ENCODE results near the gene VIPR1.

Gene VIPR1

DNA sequence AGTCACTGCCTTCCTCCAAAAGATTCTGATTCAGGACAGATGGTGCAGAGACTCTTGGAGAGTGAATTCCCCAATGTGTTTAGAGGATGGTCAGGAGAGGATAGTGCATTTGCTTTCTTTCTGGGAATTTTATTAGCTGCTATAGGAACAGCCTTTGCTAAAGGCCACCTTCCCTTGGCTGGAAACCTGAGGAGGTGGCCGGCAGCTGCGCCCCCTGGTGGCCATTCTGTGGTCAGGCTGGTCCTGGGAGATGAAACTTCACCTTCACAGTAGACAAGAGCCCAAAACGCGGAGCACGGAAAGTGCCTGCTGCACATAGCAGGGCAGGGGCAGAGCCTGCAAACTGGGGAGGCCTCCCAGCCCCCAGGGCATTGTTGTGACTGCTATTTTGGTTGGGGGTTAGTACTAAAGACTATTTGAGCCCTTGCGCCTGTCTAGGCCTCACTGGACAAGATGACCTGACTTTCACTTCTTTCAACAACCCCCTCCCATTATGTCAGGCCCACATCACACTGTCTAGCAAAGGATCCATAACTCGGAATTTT lies 45.0 kb downstream of the VIPR1 start:
- ATAC-seq, result peak; percentile 89
- TF ChIP-seq ZNF8 (CRISPR knock-in tag; IDR thresholded peaks at IDR 0.05), result no peak
- no peak for TF ChIP-seq ISL1 (CRISPR knock-in tag; IDR thresholded peaks at IDR 0.05)
- TF ChIP-seq ZNF70 (CRISPR knock-in tag; IDR thresholded peaks at IDR 0.05), result no peak
- TF ChIP-seq ZFP3 (CRISPR knock-in tag; IDR thresholded peaks at IDR 0.05), result no peak
- TF ChIP-seq, protein P1, sequence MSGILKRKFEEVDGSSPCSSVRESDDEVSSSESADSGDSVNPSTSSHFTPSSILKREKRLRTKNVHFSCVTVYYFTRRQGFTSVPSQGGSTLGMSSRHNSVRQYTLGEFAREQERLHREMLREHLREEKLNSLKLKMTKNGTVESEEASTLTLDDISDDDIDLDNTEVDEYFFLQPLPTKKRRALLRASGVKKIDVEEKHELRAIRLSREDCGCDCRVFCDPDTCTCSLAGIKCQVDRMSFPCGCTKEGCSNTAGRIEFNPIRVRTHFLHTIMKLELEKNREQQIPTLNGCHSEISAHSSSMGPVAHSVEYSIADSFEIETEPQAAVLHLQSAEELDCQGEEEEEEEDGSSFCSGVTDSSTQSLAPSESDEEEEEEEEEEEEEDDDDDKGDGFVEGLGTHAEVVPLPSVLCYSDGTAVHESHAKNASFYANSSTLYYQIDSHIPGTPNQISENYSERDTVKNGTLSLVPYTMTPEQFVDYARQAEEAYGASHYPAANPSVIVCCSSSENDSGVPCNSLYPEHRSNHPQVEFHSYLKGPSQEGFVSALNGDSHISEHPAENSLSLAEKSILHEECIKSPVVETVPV (CRISPR knock-in tag; IDR thresholded peaks at IDR 0.05), result no peak
- TF ChIP-seq SNAI2 (CRISPR knock-in tag; IDR thresholded peaks at IDR 0.05), result no peak
- no peak for TF ChIP-seq ZFP30 (CRISPR knock-in tag; IDR thresholded peaks at IDR 0.05)
- TF ChIP-seq TCF4 (CRISPR knock-in tag; IDR thresholded peaks at IDR 0.05; ENCODE audit: borderline replicate concordance), result no peak
- no peak for TF ChIP-seq ESRRG (CRISPR knock-in tag; IDR thresholded peaks at IDR 0.05)
- no peak for TF ChIP-seq ZC3H10 (CRISPR knock-in tag; IDR thresholded peaks at IDR 0.05)
- no peak for TF ChIP-seq GLIS3 (CRISPR knock-in tag; IDR thresholded peaks at IDR 0.05)
- TF ChIP-seq ZNF565 (CRISPR knock-in tag; conservative IDR thresholded peaks at IDR 0.05; ENCODE audit: low read depth), result no peak
- TF ChIP-seq, protein P2, sequence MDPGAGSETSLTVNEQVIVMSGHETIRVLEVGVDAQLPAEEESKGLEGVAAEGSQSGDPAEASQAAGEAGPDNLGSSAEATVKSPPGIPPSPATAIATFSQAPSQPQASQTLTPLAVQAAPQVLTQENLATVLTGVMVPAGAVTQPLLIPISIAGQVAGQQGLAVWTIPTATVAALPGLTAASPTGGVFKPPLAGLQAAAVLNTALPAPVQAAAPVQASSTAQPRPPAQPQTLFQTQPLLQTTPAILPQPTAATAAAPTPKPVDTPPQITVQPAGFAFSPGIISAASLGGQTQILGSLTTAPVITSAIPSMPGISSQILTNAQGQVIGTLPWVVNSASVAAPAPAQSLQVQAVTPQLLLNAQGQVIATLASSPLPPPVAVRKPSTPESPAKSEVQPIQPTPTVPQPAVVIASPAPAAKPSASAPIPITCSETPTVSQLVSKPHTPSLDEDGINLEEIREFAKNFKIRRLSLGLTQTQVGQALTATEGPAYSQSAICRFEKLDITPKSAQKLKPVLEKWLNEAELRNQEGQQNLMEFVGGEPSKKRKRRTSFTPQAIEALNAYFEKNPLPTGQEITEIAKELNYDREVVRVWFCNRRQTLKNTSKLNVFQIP (CRISPR knock-in tag; IDR thresholded peaks at IDR 0.05; ENCODE audit: borderline replicate concordance, low read depth), result no peak
- TF ChIP-seq, protein P3, sequence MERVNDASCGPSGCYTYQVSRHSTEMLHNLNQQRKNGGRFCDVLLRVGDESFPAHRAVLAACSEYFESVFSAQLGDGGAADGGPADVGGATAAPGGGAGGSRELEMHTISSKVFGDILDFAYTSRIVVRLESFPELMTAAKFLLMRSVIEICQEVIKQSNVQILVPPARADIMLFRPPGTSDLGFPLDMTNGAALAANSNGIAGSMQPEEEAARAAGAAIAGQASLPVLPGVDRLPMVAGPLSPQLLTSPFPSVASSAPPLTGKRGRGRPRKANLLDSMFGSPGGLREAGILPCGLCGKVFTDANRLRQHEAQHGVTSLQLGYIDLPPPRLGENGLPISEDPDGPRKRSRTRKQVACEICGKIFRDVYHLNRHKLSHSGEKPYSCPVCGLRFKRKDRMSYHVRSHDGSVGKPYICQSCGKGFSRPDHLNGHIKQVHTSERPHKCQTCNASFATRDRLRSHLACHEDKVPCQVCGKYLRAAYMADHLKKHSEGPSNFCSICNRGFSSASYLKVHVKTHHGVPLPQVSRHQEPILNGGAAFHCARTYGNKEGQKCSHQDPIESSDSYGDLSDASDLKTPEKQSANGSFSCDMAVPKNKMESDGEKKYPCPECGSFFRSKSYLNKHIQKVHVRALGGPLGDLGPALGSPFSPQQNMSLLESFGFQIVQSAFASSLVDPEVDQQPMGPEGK (CRISPR knock-in tag; IDR thresholded peaks at IDR 0.05; ENCODE audit: borderline replicate concordance), result no peak
- no peak for TF ChIP-seq BACH2 (CRISPR knock-in tag; IDR thresholded peaks at IDR 0.05; ENCODE audit: borderline replicate concordance)
- no peak for TF ChIP-seq ARNTL (CRISPR knock-in tag; IDR thresholded peaks at IDR 0.05; ENCODE audit: borderline replicate concordance, low read depth)
- TF ChIP-seq, protein P4, sequence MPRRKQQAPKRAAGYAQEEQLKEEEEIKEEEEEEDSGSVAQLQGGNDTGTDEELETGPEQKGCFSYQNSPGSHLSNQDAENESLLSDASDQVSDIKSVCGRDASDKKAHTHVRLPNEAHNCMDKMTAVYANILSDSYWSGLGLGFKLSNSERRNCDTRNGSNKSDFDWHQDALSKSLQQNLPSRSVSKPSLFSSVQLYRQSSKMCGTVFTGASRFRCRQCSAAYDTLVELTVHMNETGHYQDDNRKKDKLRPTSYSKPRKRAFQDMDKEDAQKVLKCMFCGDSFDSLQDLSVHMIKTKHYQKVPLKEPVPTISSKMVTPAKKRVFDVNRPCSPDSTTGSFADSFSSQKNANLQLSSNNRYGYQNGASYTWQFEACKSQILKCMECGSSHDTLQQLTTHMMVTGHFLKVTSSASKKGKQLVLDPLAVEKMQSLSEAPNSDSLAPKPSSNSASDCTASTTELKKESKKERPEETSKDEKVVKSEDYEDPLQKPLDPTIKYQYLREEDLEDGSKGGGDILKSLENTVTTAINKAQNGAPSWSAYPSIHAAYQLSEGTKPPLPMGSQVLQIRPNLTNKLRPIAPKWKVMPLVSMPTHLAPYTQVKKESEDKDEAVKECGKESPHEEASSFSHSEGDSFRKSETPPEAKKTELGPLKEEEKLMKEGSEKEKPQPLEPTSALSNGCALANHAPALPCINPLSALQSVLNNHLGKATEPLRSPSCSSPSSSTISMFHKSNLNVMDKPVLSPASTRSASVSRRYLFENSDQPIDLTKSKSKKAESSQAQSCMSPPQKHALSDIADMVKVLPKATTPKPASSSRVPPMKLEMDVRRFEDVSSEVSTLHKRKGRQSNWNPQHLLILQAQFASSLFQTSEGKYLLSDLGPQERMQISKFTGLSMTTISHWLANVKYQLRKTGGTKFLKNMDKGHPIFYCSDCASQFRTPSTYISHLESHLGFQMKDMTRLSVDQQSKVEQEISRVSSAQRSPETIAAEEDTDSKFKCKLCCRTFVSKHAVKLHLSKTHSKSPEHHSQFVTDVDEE (CRISPR knock-in tag; IDR thresholded peaks at IDR 0.05), result no peak
- TF ChIP-seq RARB (CRISPR knock-in tag; IDR thresholded peaks at IDR 0.05), result no peak
- TF ChIP-seq OSR1 (CRISPR knock-in tag; IDR thresholded peaks at IDR 0.05), result no peak

DNA sequence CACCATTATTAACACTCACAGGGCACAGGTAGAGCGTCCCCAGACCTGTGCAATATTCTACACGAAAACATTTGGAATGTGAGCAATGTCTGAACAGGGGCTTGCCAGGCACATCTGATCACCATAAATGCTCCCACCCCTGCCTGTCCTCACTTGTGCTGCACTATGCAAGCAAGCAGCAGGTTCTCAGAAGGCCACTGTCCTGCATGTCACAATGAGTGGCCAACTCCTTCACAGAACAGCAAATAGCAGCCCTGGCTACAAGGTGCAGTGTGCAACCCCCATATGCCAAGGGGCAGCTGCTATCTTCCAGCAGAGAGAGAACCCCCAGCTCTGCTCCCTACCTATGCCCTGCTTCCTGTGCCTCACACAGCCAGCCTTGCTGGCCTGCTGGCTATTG lies 46.7 kb downstream of the VIPR1 start:
- no peak for ATAC-seq
- no peak for TF ChIP-seq ESRRG (CRISPR knock-in tag; IDR thresholded peaks at IDR 0.05)
- no peak for TF ChIP-seq ISL1 (CRISPR knock-in tag; IDR thresholded peaks at IDR 0.05)
- no peak for TF ChIP-seq SNAI2 (CRISPR knock-in tag; IDR thresholded peaks at IDR 0.05)
- TF ChIP-seq ARNTL (CRISPR knock-in tag; IDR thresholded peaks at IDR 0.05; ENCODE audit: borderline replicate concordance, low read depth), result no peak
- TF ChIP-seq ZNF70 (CRISPR knock-in tag; IDR thresholded peaks at IDR 0.05), result no peak
- TF ChIP-seq, protein P1 (CRISPR knock-in tag; IDR thresholded peaks at IDR 0.05), result no peak
- no peak for TF ChIP-seq TOX (CRISPR knock-in tag; IDR thresholded peaks at IDR 0.05; ENCODE audit: borderline replicate concordance)
- no peak for TF ChIP-seq PPARA (CRISPR knock-in tag; IDR thresholded peaks at IDR 0.05; ENCODE audit: borderline replicate concordance)
- no peak for TF ChIP-seq ZFP3 (CRISPR knock-in tag; IDR thresholded peaks at IDR 0.05)
- no peak for TF ChIP-seq CSDC2 (CRISPR knock-in tag; IDR thresholded peaks at IDR 0.05)
- no peak for TF ChIP-seq ZC3H10 (CRISPR knock-in tag; IDR thresholded peaks at IDR 0.05)
- TF ChIP-seq, protein P5, sequence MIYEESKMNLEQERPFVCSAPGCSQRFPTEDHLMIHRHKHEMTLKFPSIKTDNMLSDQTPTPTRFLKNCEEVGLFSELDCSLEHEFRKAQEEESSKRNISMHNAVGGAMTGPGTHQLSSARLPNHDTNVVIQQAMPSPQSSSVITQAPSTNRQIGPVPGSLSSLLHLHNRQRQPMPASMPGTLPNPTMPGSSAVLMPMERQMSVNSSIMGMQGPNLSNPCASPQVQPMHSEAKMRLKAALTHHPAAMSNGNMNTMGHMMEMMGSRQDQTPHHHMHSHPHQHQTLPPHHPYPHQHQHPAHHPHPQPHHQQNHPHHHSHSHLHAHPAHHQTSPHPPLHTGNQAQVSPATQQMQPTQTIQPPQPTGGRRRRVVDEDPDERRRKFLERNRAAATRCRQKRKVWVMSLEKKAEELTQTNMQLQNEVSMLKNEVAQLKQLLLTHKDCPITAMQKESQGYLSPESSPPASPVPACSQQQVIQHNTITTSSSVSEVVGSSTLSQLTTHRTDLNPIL (CRISPR knock-in tag; IDR thresholded peaks at IDR 0.05; ENCODE audit: low read depth), result no peak
- TF ChIP-seq, protein P2 (CRISPR knock-in tag; IDR thresholded peaks at IDR 0.05; ENCODE audit: borderline replicate concordance, low read depth), result no peak
- TF ChIP-seq RARB (CRISPR knock-in tag; IDR thresholded peaks at IDR 0.05), result no peak
- TF ChIP-seq ZFP30 (CRISPR knock-in tag; IDR thresholded peaks at IDR 0.05), result no peak
- TF ChIP-seq ZNF8 (CRISPR knock-in tag; IDR thresholded peaks at IDR 0.05), result no peak

Measured in SK-N-SH treated with all-trans-retinoic acid at 6 μM for 48 hours (cell line).